Motor neuron (in vitro differentiated cells): ENCODE data around the gene CHN2. TPM values are rescaled to one million over a fixed set of nuclear protein-coding genes. Genes with fewer than 3 reads are reported as not detected.

Source experiments
- ATAC-seq, 8 experiments: fragments of 200-7000 bp; cut with Tn5 transposase; replicated peaks in 6 of 8; 2 replicates each; pipeline ENCODE4 v1.8.0; 2021; ENCODE audit warnings: mild to moderate bottlenecking in 8 of 8, moderate library complexity in 8 of 8
- H3K27ac ChIP-seq, 2 donors: fragments of 250-450 bp; sonication (Bioruptor Pico); 2 replicates each; pipeline ENCODE4 v1.9.0; 2021; ENCODE audit warnings: antibody characterized with exemption in 2 of 2, mild to moderate bottlenecking in 2 of 2, moderate library complexity in 1 of 2
- H3K4me1 ChIP-seq, 2 donors: fragments of 250-450 bp; sonication (Bioruptor Pico); replicated peaks in 1 of 2; 2 replicates each; pipeline ENCODE4 v1.6.1; 2021; ENCODE audit warnings: antibody characterized with exemption in 2 of 2, mild to moderate bottlenecking in 2 of 2, moderate library complexity in 1 of 2
- H3K4me3 ChIP-seq, 5 donors: fragments of 250-450 bp; sonication (Bioruptor Pico); 2 replicates each; pipeline ENCODE4 v1.9.0; 2021; ENCODE audit warnings: antibody characterized with exemption in 5 of 5, mild to moderate bottlenecking in 5 of 5, moderate library complexity in 4 of 5
- WGBS, 10 experiments: fragments of 450-650 bp; shearing (Covaris generic); methylation state at CpG; one replicate each; pipeline ENCODE4 v1.0.0; 2022; 5-methylcytosine and 5-hydroxymethylcytosine counted together
- in situ Hi-C, 9 experiments: fragments of 400-800 bp; cut with MboI; loops; one replicate each; pipeline ENCODE4 v1.15.0; 2021; ENCODE audit warnings: low sequenced_read_pairs in 9 of 9, low pct_unique_long_range_greater_than_20kb in 2 of 9; ENCODE audit not compliant: unreplicated experiment in 9 of 9
- total RNA-seq, 8 experiments: library from RNA; unstranded; fragments of 300-600 nt; gene quantifications; 2 replicates each; pipeline versions ENCODE4 v1.2.3 to v1.2.4, GENCODE V29; 2022

Gene CHN2
- total RNA-seq, 8 experiments from 2014 or later: 2.6 to 28.8 (median 14.8) TPM

DNA sequence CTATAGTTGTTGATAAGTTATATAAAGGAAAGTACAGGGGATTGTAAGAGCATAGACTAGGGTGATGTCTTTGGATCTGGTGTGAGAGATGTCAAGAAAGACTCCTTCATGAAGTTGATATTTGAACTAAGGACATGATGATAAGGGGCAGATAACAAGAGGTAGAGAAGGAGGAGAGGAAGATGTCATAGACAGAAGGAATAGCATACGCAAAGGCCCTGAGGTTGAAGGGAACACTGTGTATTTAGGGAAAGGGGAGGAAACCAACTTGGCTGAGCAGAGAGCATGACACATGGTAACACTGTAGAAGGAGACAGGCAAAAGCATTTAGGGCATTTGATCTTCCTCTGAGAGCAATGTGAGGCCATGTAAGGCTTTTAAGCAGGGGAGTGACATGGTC, 170.8 kb downstream of the CHN2 start:
- Histone ChIP-seq H3K27ac (no peak overlapping the region), H3K4me1 (peaks cover 8 to 31% of the 10 kb centered on the region in 2 donors), H3K4me3 (no peak overlapping the region)
- ATAC-seq: no peak
- in situ Hi-C loops: no loop called here
- 33 to 100% (median 79%) methylated on average over 1 of the region's 1 CpG; no CpG with 5 or more reads in 4 of the 10 experiments for WGBS, 10 experiments

DNA sequence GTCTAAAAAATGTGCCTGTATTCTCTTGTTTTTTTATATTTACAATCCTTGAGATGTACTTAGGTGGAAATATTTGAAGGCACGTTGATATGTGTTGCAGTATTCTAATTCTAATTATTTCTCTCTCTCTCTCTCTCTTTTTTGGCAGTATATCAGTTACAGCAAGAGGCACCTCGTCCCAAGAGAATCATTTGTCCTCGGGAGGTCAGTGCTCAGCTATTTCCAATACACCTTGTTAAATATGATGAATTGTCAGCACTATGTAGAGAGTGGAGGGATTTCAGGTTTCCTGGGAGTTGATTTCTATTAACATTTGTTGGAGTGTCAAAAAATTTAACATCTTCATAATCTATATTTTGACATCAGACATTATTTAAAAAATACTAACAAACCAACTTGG, 173.2 kb downstream of the CHN2 start:
- WGBS, 10 experiments: 21 to 80% (median 42%) methylated on average over 1 to 3 of the region's 3 CpGs; no CpG with 5 or more reads in 1 of the 10 experiments
- peaks cover 13 to 34% of the 10 kb centered on the region in 2 donors for H3K4me1 ChIP-seq
- no peak overlapping the region for H3K4me3 ChIP-seq
- no peak overlapping the region for H3K27ac ChIP-seq
- ATAC-seq: peak in 4 of 8 experiments; percentile 13 to 70 (median 62)
- in situ Hi-C loops: no loop called here

- 28 to 97% (median 82%) methylated on average over 4 to 8 of the region's 8 CpGs; no CpG with 5 or more reads in 1 of the 10 experiments for WGBS, 10 experiments
- H3K4me3 ChIP-seq: no peak overlapping the region
- in situ Hi-C loops: no loop called here
- H3K27ac ChIP-seq: no peak overlapping the region
- peaks cover 13 to 30% of the 10 kb centered on the region in 2 donors for H3K4me1 ChIP-seq
- ATAC-seq: peak; percentile 34 to 91 (median 41)
These were observed 175.4 kb downstream of the CHN2 start for GRCh38 chr7:29369909-29370488.

- in situ Hi-C loops: no loop called here
These were observed 176.1 kb downstream of the CHN2 start for GRCh38 chr7:29370531-29371314.

DNA sequence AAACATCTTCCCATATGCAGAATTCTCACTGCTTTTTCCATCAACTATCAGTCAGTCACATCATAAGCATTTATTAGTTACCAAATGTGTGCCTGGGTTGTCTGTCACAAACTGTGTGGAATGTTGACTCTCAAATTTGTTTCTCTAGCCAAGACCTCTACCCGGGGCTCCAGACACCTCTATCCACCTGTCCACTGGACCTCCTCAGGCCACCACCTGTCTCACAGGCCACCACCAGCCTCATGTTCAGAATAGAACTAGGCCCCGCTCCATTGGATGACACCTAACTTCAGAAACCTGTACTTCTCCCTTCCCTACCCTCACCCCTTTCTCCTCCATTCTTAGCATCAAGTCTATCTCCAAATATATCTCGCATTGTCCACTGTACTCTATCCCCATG, 176.9 kb downstream of the CHN2 start:
- peaks cover 13 to 33% of the 10 kb centered on the region in 2 donors for H3K4me1 ChIP-seq
- no peak overlapping the region for H3K4me3 ChIP-seq
- WGBS, 10 experiments: 90 to 100% (median 94%) methylated on average over 1 to 3 of the region's 3 CpGs; no CpG with 5 or more reads in 7 of the 10 experiments
- no peak for ATAC-seq
- in situ Hi-C loops: no loop called here
- H3K27ac ChIP-seq: no peak overlapping the region

More at GRCh38 chr7:29370531-29371314, 176.1 kb downstream of the CHN2 start:
- peaks cover 13 to 30% of the 10 kb centered on the region in 2 donors for H3K4me1 ChIP-seq
- no peak overlapping the region for H3K27ac ChIP-seq
- no peak overlapping the region for H3K4me3 ChIP-seq
- WGBS, 10 experiments: 20 to 61% (median 46%) methylated on average over 1 to 5 of the region's 6 CpGs
- ATAC-seq: peak; percentile 93 to 98 (median 96)

- H3K4me3 ChIP-seq: no peak overlapping the region
- in situ Hi-C loops: no loop called here
- no peak overlapping the region for H3K27ac ChIP-seq
- no peak for ATAC-seq
- WGBS, 10 experiments: 39 to 100% (median 94%) methylated on average over 1 to 3 of the region's 3 CpGs
- peaks cover 13 to 26% of the 10 kb centered on the region in 2 donors for H3K4me1 ChIP-seq
These were observed 177.9 kb downstream of the CHN2 start for GRCh38 chr7:29372351-29373090.

DNA sequence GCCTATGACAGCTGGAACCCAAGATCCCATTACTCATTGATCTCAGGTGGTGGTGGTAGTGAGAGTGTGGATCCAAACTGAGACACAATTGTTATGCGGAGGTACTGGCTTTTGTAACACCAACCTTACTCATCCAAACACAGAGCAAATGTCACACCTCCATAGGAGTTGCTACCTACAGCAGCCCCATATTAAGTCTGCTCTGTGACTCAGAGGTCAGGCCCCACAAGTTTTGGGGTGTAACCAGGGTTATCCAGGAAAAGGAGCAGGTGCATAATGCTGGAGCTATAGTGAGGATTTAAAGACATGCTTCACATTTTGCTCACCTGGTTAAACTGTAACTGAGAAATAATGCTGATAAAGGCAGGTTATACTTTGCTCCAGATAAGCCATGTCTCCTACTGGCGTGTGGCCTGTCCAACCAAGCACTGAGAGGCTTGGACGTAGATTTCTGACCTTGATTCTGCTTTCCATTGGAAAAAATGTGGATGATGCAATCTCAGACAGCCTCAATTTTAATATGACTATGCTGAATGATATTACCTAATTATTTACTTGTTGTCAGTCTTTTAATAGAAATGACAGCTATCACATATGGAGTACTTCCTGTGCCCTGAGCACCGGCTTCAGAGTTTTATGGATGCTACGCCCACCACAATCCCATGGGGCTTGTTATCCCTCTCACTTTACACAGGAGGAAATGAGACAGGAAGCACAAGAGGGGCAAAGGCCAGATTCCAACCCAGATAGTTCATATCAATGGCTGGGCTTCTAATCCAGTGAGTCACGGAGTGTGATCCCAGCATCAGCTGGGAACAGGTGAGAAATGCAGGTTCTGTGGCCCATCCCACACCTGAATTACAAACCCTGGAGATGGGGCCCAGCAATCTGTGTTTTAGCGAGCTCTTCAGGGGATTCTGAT, 181.3 kb downstream of the CHN2 start:
- 55 to 93% (median 85%) methylated on average over 4 to 7 of the region's 7 CpGs; no CpG with 5 or more reads in 3 of the 10 experiments for WGBS, 10 experiments
- Histone ChIP-seq H3K4me3 (no peak overlapping the region), H3K4me1 (peaks cover under 1 to 5% of the 10 kb centered on the region in 2 donors), H3K27ac (no peak overlapping the region)
- peak in 6 of 8 experiments; percentile 25 to 70 (median 32) for ATAC-seq
- in situ Hi-C loops: loop anchor here in 1 of 9 experiments (25.0 kb wide), 1 partner anchor 439 kb away; no protein-coding TSS in a partner anchor

GRCh38 chr7:29377718-29378117, 183.1 kb downstream of the CHN2 start:
- no peak overlapping the region for H3K27ac ChIP-seq
- in situ Hi-C loops: loop anchor here in 1 of 9 experiments (25.0 kb wide), 1 partner anchor 440 kb away; no protein-coding TSS in a partner anchor
- no peak overlapping the region for H3K4me3 ChIP-seq
- 80 to 100% (median 97%) methylated on average over 2 to 4 of the region's 4 CpGs; no CpG with 5 or more reads in 1 of the 10 experiments for WGBS, 10 experiments
- peaks cover 0 to 5% of the 10 kb centered on the region in 2 donors for H3K4me1 ChIP-seq
- no peak for ATAC-seq

GRCh38 chr7:29379551-29379950, 185.0 kb downstream of the CHN2 start:
- ATAC-seq: no peak
- Histone ChIP-seq H3K27ac (no peak overlapping the region), H3K4me1 (peaks cover 0 to 3% of the 10 kb centered on the region in 2 donors), H3K4me3 (no peak overlapping the region)
- in situ Hi-C loops: loop anchor here in 1 of 9 experiments (25.0 kb wide), 1 partner anchor 442 kb away; no protein-coding TSS in a partner anchor
- 9 to 100% (median 88%) methylated on average over 1 to 2 of the region's 2 CpGs; no CpG with 5 or more reads in 1 of the 10 experiments for WGBS, 10 experiments

GRCh38 chr7:29381206-29382094, 186.9 kb downstream of the CHN2 start:
- in situ Hi-C loops: loop anchor here in 1 of 9 experiments (25.0 kb wide), 1 partner anchor 444 kb away; no protein-coding TSS in a partner anchor
- no peak overlapping the region for H3K27ac ChIP-seq
- peaks cover 4 to 17% of the 10 kb centered on the region in 2 donors for H3K4me1 ChIP-seq
- WGBS, 10 experiments: 28 to 100% (median 90%) methylated on average over 1 to 5 of the region's 5 CpGs; no CpG with 5 or more reads in 1 of the 10 experiments
- H3K4me3 ChIP-seq: no peak overlapping the region
- no peak for ATAC-seq

- H3K4me3 ChIP-seq: no peak overlapping the region
- no peak overlapping the region for H3K27ac ChIP-seq
- in situ Hi-C loops: loop anchor here in 1 of 9 experiments (25.0 kb wide), 1 partner anchor 447 kb away; no protein-coding TSS in a partner anchor
- H3K4me1 ChIP-seq: peaks cover 4 to 18% of the 10 kb centered on the region in 2 donors
- 57 to 100% (median 100%) methylated on average over 1 to 2 of the region's 2 CpGs; no CpG with 5 or more reads in 5 of the 10 experiments for WGBS, 10 experiments
- no peak for ATAC-seq
These were observed 189.7 kb downstream of the CHN2 start for GRCh38 chr7:29384277-29384676.
